ENCODE measurements around the gene TMPRSS15. TPM values are rescaled to one million over a fixed set of nuclear protein-coding genes. Genes with fewer than 3 reads are reported as not detected.

Gene TMPRSS15
- total RNA-seq, 1 donor from 2014 or later: not detected

- Mint-ChIP-seq H3K4me3 (ENCODE audit: unreplicated experiment) (no peak overlapping the region), H3K4me1 (ENCODE audit: low read depth, unreplicated experiment) (no peaks in the 10 kb centered on the region), H3K9me3 (ENCODE audit: unreplicated experiment) (peaks cover 15% of the 10 kb centered on the region), H3K36me3 (ENCODE audit: low read depth, unreplicated experiment) (no peaks in the 10 kb centered on the region), H3K27me3 (ENCODE audit: low read depth, unreplicated experiment) (no peaks in the 10 kb centered on the region), H3K27ac (ENCODE audit: unreplicated experiment) (no peak overlapping the region)
- Histone ChIP-seq H3K9ac (ENCODE audit: low read length) (no peak overlapping the region), H3K4me2 (ENCODE audit: low read length) (no peak overlapping the region), H3K27me3 (ENCODE audit: insufficient read depth, low read length) (no peaks in the 10 kb centered on the region), H3K36me3 (ENCODE audit: insufficient read depth, low read length) (no peaks in the 10 kb centered on the region), H4K20me1 (ENCODE audit: insufficient read depth, low read length) (no peaks in the 10 kb centered on the region), H3K27ac (ENCODE audit: low read depth, low read length) (no peak overlapping the region), H2AFZ (ENCODE audit: low read depth, low read length) (no peak overlapping the region), H3K4me1 (ENCODE audit: insufficient read depth, low read length) (no peaks in the 10 kb centered on the region), H3K4me3 (ENCODE audit: insufficient read depth, low read depth, low read length) (no peak overlapping the region), H3K9me3 (ENCODE audit: insufficient read depth, low read depth, low read length) (no peaks in the 10 kb centered on the region), H3K79me2 (ENCODE audit: insufficient read depth, low read length) (no peaks in the 10 kb centered on the region)
- DNase-seq (ENCODE audit: low read depth) (no peak), FAIRE-seq (no peak)
- TF ChIP-seq EZH2 (IDR thresholded peaks at IDR 0.05; ENCODE audit: insufficient read depth, low read length) (no peak), CTCF (IDR thresholded peaks at IDR 0.05; ENCODE audit: insufficient read depth, low read depth, low read length) (no peak)
Observed at GRCh38 chr21:18220498-18220897, 183.1 kb downstream of the TMPRSS15 start.

Other genes with a start within 250 kb of the TMPRSS15 start
- gene CHODL, start 159.0 kb downstream of the TMPRSS15 start, total RNA-seq: 0.36 and 0.38 TPM in 2 replicates